Activated T-helper 17 cell treated with anti-CD3 and anti-CD28 coated beads, Interleukin-2, amount 50 U/mL, for 72 hours (primary cell): ENCODE measurements around the gene PSMA6. TPM values are rescaled to one million over a fixed set of nuclear protein-coding genes. Genes with fewer than 3 reads are reported as not detected.
A peak's percentile ranks its signal among the peaks of the same experiment; 100 is the strongest.

ENCODE experiments used
- ATAC-seq: fragments of 150-1000 bp; cut with Tn5 transposase; replicated peaks from 2 replicates; pipeline ENCODE4 v1.10.0; 2021; ENCODE audit warnings: mild to moderate bottlenecking, moderate library complexity
- H3K27ac Mint-ChIP-seq: one replicate; pipeline ENCODE4 v1.8.0; 2022; ENCODE audit warnings: mixed read lengths
- H3K27me3 Mint-ChIP-seq: one replicate; pipeline ENCODE4 v1.8.0; 2022; ENCODE audit warnings: mixed read lengths
- H3K36me3 Mint-ChIP-seq: one replicate; pipeline ENCODE4 v1.8.0; 2022; ENCODE audit warnings: low read depth, mild to moderate bottlenecking, mixed read lengths
- H3K4me1 Mint-ChIP-seq: one replicate; pipeline ENCODE4 v1.8.0; 2022; ENCODE audit warnings: mixed read lengths
- H3K4me3 Mint-ChIP-seq: one replicate; pipeline ENCODE4 v1.8.0; 2022; ENCODE audit warnings: mild to moderate bottlenecking, mixed read lengths
- H3K9me3 Mint-ChIP-seq: one replicate; pipeline ENCODE4 v1.8.0; 2022; ENCODE audit warnings: mixed read lengths
- total RNA-seq, 2 donors: library from RNA; stranded (reverse); gene quantifications; one replicate each; pipeline ENCODE4 v1.2.3, GENCODE V29; 2022

The PSMA6 gene
- total RNA-seq, 2 donors from 2014 or later: 295 to 386 TPM

GRCh38 chr14:35258420-35258819 is 33.8 kb upstream of the PSMA6 start:
- ATAC-seq: no peak
- Mint-ChIP-seq H3K4me1 (peaks cover 15% of the 10 kb centered on the region), H3K27ac (no peak overlapping the region), H3K36me3 (peaks cover 23% of the 10 kb centered on the region), H3K9me3 (no peaks in the 10 kb centered on the region), H3K4me3 (no peak overlapping the region), H3K27me3 (no peaks in the 10 kb centered on the region)

- Mint-ChIP-seq H3K9me3 (no peaks in the 10 kb centered on the region), H3K4me3 (no peak overlapping the region), H3K4me1 (no peaks in the 10 kb centered on the region), H3K36me3 (peaks cover 21% of the 10 kb centered on the region), H3K27ac (no peak overlapping the region), H3K27me3 (no peaks in the 10 kb centered on the region)
- no peak for ATAC-seq
These were observed 30.4 kb upstream of the PSMA6 start for GRCh38 chr14:35261774-35262173.

- no peak overlapping the region for H3K27ac Mint-ChIP-seq
- no peaks in the 10 kb centered on the region for H3K27me3 Mint-ChIP-seq
- H3K9me3 Mint-ChIP-seq: no peaks in the 10 kb centered on the region
- no peak for ATAC-seq
- H3K4me3 Mint-ChIP-seq: no peak overlapping the region
- peaks cover 27% of the 10 kb centered on the region for H3K36me3 Mint-ChIP-seq
- no peaks in the 10 kb centered on the region for H3K4me1 Mint-ChIP-seq
These were observed 29.7 kb upstream of the PSMA6 start for GRCh38 chr14:35262436-35262835.

GRCh38 chr14:35268946-35269345 is 23.2 kb upstream of the PSMA6 start:
- ATAC-seq: no peak
- Mint-ChIP-seq H3K27ac (no peak overlapping the region), H3K4me1 (no peaks in the 10 kb centered on the region), H3K9me3 (no peaks in the 10 kb centered on the region), H3K4me3 (no peak overlapping the region), H3K36me3 (peaks cover 69% of the 10 kb centered on the region), H3K27me3 (no peaks in the 10 kb centered on the region)

GRCh38 chr14:35274805-35275204 is 17.4 kb upstream of the PSMA6 start:
- Mint-ChIP-seq H3K27ac (no peak overlapping the region), H3K36me3 (peaks cover 80% of the 10 kb centered on the region), H3K9me3 (no peaks in the 10 kb centered on the region), H3K27me3 (no peaks in the 10 kb centered on the region), H3K4me1 (no peaks in the 10 kb centered on the region), H3K4me3 (no peak overlapping the region)
- ATAC-seq: no peak

- H3K36me3 Mint-ChIP-seq: peaks cover 70% of the 10 kb centered on the region
- H3K4me1 Mint-ChIP-seq: no peaks in the 10 kb centered on the region
- ATAC-seq: no peak
- H3K4me3 Mint-ChIP-seq: no peak overlapping the region
- no peak overlapping the region for H3K27ac Mint-ChIP-seq
- no peaks in the 10 kb centered on the region for H3K27me3 Mint-ChIP-seq
- no peaks in the 10 kb centered on the region for H3K9me3 Mint-ChIP-seq
These were observed 15.0 kb upstream of the PSMA6 start for GRCh38 chr14:35277179-35277578.

- ATAC-seq: no peak
- H3K9me3 Mint-ChIP-seq: no peaks in the 10 kb centered on the region
These were observed 12.8 kb upstream of the PSMA6 start for GRCh38 chr14:35279369-35279768.

GRCh38 chr14:35281341-35281740 is 10.8 kb upstream of the PSMA6 start:
- H3K27me3 Mint-ChIP-seq: no peaks in the 10 kb centered on the region
- H3K4me3 Mint-ChIP-seq: no peak overlapping the region
- no peaks in the 10 kb centered on the region for H3K9me3 Mint-ChIP-seq

More at GRCh38 chr14:35279369-35279768, 12.8 kb upstream of the PSMA6 start:
- Mint-ChIP-seq H3K27me3 (no peaks in the 10 kb centered on the region), H3K36me3 (peaks cover 51% of the 10 kb centered on the region), H3K4me1 (peaks cover 7% of the 10 kb centered on the region), H3K4me3 (no peak overlapping the region), H3K27ac (no peak overlapping the region)

GRCh38 chr14:35284506-35284905 is 7.7 kb upstream of the PSMA6 start:
- H3K9me3 Mint-ChIP-seq: no peaks in the 10 kb centered on the region
- peaks cover 34% of the 10 kb centered on the region for H3K4me1 Mint-ChIP-seq
- peak overlapping the region; percentile 80 for H3K27ac Mint-ChIP-seq
- H3K36me3 Mint-ChIP-seq: peaks cover 26% of the 10 kb centered on the region
- H3K27me3 Mint-ChIP-seq: no peaks in the 10 kb centered on the region
- H3K4me3 Mint-ChIP-seq: peak overlapping the region; percentile 65
- ATAC-seq: no peak

More at GRCh38 chr14:35281341-35281740, 10.8 kb upstream of the PSMA6 start:
- Mint-ChIP-seq H3K27ac (no peak overlapping the region), H3K4me1 (peaks cover 22% of the 10 kb centered on the region), H3K36me3 (peaks cover 38% of the 10 kb centered on the region)
- ATAC-seq: no peak

GRCh38 chr14:35285168-35286002 is 6.8 kb upstream of the PSMA6 start:
- Mint-ChIP-seq H3K36me3 (peaks cover 20% of the 10 kb centered on the region), H3K4me1 (peaks cover 34% of the 10 kb centered on the region), H3K27me3 (no peaks in the 10 kb centered on the region), H3K9me3 (no peaks in the 10 kb centered on the region), H3K27ac (peak overlapping the region; percentile 80), H3K4me3 (peak overlapping the region; percentile 65)
- ATAC-seq: peak; percentile 62

GRCh38 chr14:35286003-35286600 is 6.1 kb upstream of the PSMA6 start:
- Mint-ChIP-seq H3K27ac (peak overlapping the region; percentile 80), H3K36me3 (peaks cover 13% of the 10 kb centered on the region), H3K4me3 (peak overlapping the region; percentile 65), H3K4me1 (peaks cover 34% of the 10 kb centered on the region), H3K27me3 (no peaks in the 10 kb centered on the region), H3K9me3 (no peaks in the 10 kb centered on the region)
- ATAC-seq: peak; percentile 57

- Mint-ChIP-seq H3K4me1 (peaks cover 34% of the 10 kb centered on the region), H3K4me3 (peak overlapping the region; percentile 65)
- peak; percentile 15 for ATAC-seq
These were observed 5.5 kb upstream of the PSMA6 start for GRCh38 chr14:35286707-35287106.

GRCh38 chr14:35287431-35288013 is 4.7 kb upstream of the PSMA6 start:
- Mint-ChIP-seq H3K9me3 (no peaks in the 10 kb centered on the region), H3K4me3 (peak overlapping the region; percentile 65), H3K27me3 (no peaks in the 10 kb centered on the region), H3K27ac (peak overlapping the region; percentile 80), H3K4me1 (peaks cover 34% of the 10 kb centered on the region), H3K36me3 (peaks cover 19% of the 10 kb centered on the region)
- ATAC-seq: peak; percentile 54

More at GRCh38 chr14:35286707-35287106, 5.5 kb upstream of the PSMA6 start:
- peaks cover 12% of the 10 kb centered on the region for H3K36me3 Mint-ChIP-seq
- no peaks in the 10 kb centered on the region for H3K9me3 Mint-ChIP-seq
- H3K27ac Mint-ChIP-seq: peak overlapping the region; percentile 80
- no peaks in the 10 kb centered on the region for H3K27me3 Mint-ChIP-seq

GRCh38 chr14:35289623-35290022 is 2.6 kb upstream of the PSMA6 start:
- Mint-ChIP-seq H3K4me1 (peaks cover 25% of the 10 kb centered on the region), H3K4me3 (peak overlapping the region; percentile 95), H3K27ac (no peak overlapping the region), H3K9me3 (no peaks in the 10 kb centered on the region), H3K27me3 (no peaks in the 10 kb centered on the region), H3K36me3 (peaks cover 40% of the 10 kb centered on the region)
- ATAC-seq: no peak
